ENCODE data around the gene ITGAV.

- TF ChIP-seq, protein P1, sequence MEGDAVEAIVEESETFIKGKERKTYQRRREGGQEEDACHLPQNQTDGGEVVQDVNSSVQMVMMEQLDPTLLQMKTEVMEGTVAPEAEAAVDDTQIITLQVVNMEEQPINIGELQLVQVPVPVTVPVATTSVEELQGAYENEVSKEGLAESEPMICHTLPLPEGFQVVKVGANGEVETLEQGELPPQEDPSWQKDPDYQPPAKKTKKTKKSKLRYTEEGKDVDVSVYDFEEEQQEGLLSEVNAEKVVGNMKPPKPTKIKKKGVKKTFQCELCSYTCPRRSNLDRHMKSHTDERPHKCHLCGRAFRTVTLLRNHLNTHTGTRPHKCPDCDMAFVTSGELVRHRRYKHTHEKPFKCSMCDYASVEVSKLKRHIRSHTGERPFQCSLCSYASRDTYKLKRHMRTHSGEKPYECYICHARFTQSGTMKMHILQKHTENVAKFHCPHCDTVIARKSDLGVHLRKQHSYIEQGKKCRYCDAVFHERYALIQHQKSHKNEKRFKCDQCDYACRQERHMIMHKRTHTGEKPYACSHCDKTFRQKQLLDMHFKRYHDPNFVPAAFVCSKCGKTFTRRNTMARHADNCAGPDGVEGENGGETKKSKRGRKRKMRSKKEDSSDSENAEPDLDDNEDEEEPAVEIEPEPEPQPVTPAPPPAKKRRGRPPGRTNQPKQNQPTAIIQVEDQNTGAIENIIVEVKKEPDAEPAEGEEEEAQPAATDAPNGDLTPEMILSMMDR (IDR thresholded peaks at IDR 0.05) = no peak
- TF ChIP-seq POLR2A (IDR thresholded peaks at IDR 0.05) = no peak
Observed at GRCh38 chr2:186558512-186559276, 31.2 kb upstream of the ITGAV start.

All from sigmoid colon (tissue), 3 donors.